Measurements from ENCODE around the gene RRP1.
A peak's percentile ranks its signal among the peaks of the same experiment; 100 is the strongest.

Gene RRP1

DNA sequence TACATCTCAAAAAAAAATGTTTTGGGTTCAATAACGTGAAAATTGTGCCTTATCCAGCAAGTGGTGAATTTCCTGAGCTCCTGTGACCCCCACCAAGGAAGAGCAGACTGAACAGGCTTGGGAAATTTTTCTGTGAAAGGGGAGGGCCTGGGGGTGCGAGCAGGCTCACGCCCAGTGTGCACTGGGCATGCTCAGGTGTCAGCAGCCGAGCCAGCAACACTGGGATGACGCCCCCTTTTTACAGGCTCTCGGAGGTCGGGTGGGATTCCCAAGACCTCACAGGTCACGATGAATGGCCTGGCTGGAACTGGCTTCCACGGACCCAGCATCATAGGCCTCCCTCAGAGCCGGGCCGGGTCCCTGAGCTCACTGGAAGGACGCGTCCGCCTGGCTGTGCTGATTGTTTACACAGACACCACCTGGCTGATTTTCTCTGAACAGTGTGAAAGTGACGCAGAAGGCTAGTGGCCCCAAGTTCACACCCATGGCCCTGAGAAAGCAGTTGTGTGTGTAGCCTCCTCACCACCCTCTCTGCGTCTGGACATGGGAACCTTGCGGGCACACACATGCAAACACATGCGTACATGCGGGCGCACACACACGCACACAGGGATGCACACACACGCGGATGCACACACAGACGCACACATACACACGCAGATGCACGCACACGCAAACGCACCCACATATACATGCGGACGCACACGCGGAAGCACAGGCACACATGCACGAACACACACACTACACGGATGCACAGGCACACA, 22.5 kb upstream of the RRP1 start:
- no peak overlapping the region for H3K4me3 ChIP-seq (ENCODE audit: low read depth, low read length)
- TF ChIP-seq, protein P1, sequence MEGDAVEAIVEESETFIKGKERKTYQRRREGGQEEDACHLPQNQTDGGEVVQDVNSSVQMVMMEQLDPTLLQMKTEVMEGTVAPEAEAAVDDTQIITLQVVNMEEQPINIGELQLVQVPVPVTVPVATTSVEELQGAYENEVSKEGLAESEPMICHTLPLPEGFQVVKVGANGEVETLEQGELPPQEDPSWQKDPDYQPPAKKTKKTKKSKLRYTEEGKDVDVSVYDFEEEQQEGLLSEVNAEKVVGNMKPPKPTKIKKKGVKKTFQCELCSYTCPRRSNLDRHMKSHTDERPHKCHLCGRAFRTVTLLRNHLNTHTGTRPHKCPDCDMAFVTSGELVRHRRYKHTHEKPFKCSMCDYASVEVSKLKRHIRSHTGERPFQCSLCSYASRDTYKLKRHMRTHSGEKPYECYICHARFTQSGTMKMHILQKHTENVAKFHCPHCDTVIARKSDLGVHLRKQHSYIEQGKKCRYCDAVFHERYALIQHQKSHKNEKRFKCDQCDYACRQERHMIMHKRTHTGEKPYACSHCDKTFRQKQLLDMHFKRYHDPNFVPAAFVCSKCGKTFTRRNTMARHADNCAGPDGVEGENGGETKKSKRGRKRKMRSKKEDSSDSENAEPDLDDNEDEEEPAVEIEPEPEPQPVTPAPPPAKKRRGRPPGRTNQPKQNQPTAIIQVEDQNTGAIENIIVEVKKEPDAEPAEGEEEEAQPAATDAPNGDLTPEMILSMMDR (conservative IDR thresholded peaks at IDR 0.05; ENCODE audit: low read depth, low read length) = no peak
- DNase-seq (ENCODE audit: low read depth) = peak; percentile 16

DNA sequence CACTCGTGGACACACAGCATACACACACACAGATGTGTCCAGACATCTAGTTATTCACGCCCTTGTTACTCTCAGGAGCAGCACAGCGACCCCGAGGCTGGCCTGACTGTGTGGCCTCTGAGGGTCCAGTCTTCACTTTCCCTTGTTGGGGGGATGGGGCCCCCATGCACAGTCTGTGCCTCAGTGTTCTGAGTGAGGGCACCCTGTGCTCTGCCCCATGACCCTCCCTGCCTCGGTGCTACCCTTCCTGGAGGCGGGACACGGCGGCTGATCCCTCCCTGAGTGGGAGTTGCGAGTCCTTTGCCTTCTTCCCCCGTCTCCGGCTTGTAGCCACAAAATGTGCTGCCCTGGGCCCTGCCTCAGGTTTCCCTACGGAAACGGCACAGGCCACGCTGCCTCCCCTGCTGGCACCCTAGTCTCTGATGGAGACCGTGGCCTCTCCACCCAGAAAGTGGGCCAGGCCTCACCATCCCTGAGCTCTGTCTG, 21.8 kb upstream of the RRP1 start:
- TF ChIP-seq, protein P1 (conservative IDR thresholded peaks at IDR 0.05; ENCODE audit: low read depth, low read length) = no peak
- H3K4me3 ChIP-seq (ENCODE audit: low read depth, low read length) = no peak overlapping the region
- DNase-seq (ENCODE audit: low read depth) = no peak

DNA sequence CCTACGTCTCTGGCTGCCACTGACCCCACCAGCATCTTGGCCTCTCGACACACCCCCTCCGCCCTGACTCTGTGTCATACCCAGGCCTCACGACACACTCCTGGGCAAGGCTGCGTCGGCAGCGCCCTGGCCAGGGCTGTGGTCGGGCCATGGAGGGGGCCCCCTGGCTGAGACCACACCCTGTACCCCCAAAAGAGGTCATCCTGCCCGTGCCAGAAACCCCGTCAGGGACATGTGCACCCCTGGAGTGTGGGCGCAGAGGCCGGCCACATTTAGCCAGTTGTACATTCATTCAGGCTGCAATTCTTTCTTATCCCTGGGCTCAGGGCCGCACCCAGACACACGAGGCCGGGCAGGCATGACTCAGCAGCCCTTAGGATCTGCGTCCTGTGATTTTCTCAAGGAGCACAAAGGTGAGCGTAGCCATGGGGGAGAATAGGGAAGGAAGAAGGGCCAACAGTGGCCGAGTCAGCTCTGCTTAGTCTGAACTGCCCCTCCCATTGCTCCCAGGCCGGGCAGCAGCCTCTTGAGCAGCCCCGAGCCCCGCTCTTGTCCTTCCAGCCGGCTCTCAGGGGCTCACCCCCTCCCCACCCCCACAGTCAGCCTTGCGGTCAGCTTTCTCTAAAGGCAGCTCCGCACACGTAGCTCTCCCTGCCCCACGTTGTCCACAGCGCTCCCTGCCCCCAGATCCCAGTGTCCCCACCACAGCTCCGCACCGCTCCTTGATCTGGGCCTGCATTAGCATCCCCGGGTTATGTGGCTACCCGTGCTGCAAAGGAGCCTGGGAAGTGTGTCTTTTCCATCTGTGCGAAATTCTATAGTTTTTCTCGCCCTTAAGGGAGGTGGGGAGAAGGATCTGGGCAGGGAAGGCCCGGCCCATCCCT, 21.2 kb upstream of the RRP1 start:
- TF ChIP-seq, protein P1 (conservative IDR thresholded peaks at IDR 0.05; ENCODE audit: low read depth, low read length) = no peak
- peak; percentile 87 for DNase-seq (ENCODE audit: low read depth)
- no peak overlapping the region for H3K4me3 ChIP-seq (ENCODE audit: low read depth, low read length)

DNA sequence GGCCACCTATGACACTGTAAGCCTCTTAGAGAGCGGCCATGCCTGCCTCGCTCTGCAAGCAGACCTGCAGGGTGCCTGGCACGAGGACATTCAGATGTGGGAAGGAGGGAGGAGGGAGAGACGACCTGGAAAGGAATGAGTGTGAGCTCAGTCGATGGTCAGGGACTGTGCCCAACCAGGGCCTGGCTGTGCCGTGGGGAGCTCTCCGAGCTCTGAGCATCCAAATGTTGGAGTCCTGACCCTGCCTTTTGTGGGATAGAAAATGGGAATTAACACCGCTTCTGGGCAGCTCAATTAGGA, 20.6 kb upstream of the RRP1 start:
- H3K4me3 ChIP-seq (ENCODE audit: low read depth, low read length) = no peak overlapping the region
- TF ChIP-seq, protein P1 (conservative IDR thresholded peaks at IDR 0.05; ENCODE audit: low read depth, low read length) = no peak
- peak; percentile 42 for DNase-seq (ENCODE audit: low read depth)

DNA sequence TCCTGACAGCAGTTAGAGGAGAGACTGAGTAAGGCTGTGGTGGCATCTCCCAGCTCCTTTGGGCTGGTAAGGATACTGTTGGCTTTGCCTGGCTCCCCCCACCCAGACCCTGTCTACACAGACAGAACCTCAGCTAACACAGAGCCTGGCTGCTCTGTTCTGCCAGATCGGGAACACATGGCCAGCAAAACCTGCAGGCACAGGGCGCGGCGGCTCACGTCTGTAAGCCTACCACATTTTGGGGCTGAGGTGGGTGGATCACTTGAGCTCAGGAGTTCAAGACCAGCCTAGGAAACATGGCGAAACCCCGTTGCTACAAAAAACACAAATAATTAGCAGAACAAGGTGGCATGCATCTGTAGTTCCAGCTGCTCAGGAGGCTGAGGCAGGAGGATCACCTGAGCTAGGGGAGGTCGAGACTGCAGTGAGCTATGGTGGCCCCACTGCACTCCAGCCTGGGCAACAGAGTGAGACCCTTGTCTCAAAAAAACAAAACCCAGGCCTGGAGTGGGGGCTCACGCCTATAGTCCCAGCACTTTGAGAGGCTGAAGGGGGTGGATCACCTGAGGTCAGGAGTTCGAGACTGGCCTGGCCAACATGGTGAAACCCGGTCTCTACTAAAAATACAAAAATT, 19.9 kb upstream of the RRP1 start:
- no peak overlapping the region for H3K4me3 ChIP-seq (ENCODE audit: low read depth, low read length)
- no peak for DNase-seq (ENCODE audit: low read depth)
- TF ChIP-seq, protein P1 (conservative IDR thresholded peaks at IDR 0.05; ENCODE audit: low read depth, low read length) = no peak

DNA sequence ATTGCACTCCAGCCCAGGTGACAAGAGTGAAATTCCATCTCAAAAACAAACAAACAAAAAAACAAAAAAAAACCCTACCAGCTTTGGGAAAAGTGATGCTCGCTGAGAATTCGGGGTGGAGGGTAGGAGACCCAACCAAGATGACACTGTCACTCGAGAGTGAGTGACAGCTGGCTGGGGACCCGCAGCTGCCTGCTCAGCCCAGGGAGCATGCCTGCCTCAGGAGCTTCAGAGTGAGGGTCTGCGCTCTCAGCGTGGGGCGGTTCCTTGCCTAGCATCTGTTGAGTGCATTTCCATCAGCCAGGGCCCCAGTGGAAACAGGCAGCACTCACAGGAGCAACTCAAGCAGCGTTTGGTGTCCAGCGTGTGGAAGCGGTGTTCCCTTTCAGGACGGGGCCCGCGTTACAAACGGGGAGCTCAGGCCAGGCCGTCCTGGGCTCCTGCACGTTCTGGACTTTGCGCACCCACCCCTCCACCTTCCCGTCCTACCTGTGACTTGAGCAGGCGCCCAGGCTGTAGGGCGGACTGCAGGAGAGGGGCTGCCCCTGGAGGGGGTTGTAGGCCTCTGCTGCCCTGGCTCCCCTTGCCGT, 19.2 kb upstream of the RRP1 start:
- TF ChIP-seq, protein P1 (conservative IDR thresholded peaks at IDR 0.05; ENCODE audit: low read depth, low read length) = no peak
- H3K4me3 ChIP-seq (ENCODE audit: low read depth, low read length) = no peak overlapping the region
- DNase-seq (ENCODE audit: low read depth) = no peak

Data from choroid plexus epithelial cell (primary cell).